Stimulated activated CD4-positive, alpha-beta T cell treated with anti-CD3 and anti-CD28 coated beads, Interleukin-12 subunit alpha, Interleukin-12 subunit beta, amount 100 ng/mL, for 24 hours (primary cell): ENCODE data around the gene SLIT1.

ENCODE experiments used
- DNase-seq, 2 experiments: peaks; one replicate each; pipeline ENCODE4 v3.0.0-alpha.2; 2020; ENCODE audit warnings: low read depth in 2 of 2

The SLIT1 gene

GRCh38 chr10:97000487-97001182 lies 185.1 kb downstream of the SLIT1 start:
- no peak for DNase-seq

DNA sequence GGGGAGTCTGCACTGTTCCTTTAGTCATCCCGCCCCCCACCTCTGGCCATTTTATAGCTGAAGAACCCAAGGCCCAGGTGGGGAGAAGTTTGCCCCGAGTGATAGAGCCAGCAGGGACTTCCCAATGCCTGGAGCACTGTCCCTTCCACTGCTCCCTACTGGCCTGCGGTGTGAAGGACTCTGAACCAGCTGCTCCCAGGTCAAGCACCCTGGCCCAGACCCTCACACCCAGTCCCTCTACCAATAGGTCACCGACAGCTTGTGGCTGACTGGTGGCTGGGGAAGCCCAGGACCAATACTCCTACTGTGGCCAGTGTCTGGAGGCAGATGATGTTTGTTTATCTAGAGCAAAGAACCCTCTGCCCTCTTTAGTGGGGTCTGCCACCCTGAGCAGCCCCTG lies 185.8 kb downstream of the SLIT1 start:
- DNase-seq, result no peak

DNA sequence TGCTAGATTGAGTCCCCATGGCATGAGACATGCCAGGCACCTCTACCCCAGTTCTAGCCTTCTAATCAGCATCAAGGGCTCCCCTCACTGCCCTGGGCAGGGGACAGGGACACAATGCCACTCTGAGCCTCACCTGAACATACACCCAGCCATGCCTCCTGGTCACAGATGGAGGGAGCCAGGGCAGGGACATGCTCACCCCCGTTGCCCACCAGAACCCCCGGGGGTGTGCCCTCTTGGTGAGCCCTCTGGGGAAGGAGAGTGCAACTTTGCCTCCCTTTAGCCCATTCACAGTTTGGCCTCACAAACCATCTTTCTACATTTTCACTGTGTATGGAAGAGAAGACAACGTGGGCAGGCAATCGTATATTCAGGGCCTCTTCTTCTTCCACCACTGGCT lies 186.4 kb downstream of the SLIT1 start:
- DNase-seq, result no peak

GRCh38 chr10:96998329-96998888 lies 187.3 kb downstream of the SLIT1 start:
- no peak for DNase-seq

GRCh38 chr10:96996275-96996965 lies 189.3 kb downstream of the SLIT1 start:
- no peak for DNase-seq

GRCh38 chr10:96995851-96996250 lies 189.9 kb downstream of the SLIT1 start:
- DNase-seq, result no peak

GRCh38 chr10:96992721-96993120 lies 193.0 kb downstream of the SLIT1 start:
- no peak for DNase-seq

- DNase-seq, result no peak
Measured at GRCh38 chr10:96991313-96991841, 194.4 kb downstream of the SLIT1 start.

DNA sequence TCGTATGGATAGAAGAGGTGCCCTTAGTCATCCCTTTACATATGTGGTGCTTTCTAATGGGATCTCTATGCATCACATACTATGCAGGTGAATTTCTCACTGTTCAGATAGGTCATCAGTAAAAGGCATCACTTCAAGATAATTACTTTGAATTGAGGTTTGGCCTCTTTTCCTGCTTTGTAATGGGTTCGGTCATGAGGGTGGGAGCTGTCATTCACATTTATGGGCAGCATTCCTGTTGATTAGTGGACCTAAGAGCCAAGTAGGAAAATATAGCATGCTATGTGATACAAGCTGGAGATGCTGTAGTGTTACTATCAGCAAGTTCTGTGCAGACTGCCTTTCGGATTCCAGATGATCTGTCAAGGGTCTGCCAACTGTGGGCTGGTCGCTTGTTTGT lies 197.3 kb downstream of the SLIT1 start:
- DNase-seq, result no peak

- no peak for DNase-seq
Measured at GRCh38 chr10:96987842-96988175, 197.9 kb downstream of the SLIT1 start.

DNA sequence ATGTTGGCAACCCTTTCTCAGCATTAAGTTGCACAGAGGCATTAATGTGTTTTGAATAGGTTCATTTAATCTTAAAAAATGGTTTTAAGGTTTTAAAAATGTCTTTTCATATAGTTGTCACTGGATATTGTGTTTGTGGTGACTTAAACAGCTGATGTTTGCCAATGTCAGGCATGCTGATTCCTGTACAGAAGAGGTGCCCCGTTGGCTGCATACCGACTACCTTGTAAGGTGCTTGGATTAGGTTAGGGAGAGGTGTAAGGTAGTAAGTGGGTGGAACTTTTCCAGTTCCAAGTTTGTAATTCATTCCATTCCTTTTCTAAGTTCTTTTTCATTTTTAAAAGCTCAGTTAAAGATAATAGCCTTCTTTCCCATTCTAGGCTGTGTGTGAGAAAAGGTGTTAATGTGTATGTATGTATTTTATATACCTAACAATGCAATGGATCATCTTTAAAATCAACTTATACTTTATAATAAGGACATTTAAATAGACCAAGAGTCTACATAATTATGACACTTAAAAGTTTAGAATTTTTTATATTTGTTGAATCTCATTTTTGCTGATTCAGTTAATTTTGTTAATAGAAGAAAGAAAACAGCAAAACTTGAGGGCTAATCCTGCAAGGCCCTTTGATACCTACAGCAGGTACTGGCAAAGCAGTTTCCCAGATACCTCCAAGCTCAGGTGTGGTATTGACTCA lies 198.5 kb downstream of the SLIT1 start:
- no peak for DNase-seq

- DNase-seq, result no peak
Measured at GRCh38 chr10:96986200-96986856, 199.4 kb downstream of the SLIT1 start.

GRCh38 chr10:96984541-96985131 lies 201.1 kb downstream of the SLIT1 start:
- no peak for DNase-seq

DNA sequence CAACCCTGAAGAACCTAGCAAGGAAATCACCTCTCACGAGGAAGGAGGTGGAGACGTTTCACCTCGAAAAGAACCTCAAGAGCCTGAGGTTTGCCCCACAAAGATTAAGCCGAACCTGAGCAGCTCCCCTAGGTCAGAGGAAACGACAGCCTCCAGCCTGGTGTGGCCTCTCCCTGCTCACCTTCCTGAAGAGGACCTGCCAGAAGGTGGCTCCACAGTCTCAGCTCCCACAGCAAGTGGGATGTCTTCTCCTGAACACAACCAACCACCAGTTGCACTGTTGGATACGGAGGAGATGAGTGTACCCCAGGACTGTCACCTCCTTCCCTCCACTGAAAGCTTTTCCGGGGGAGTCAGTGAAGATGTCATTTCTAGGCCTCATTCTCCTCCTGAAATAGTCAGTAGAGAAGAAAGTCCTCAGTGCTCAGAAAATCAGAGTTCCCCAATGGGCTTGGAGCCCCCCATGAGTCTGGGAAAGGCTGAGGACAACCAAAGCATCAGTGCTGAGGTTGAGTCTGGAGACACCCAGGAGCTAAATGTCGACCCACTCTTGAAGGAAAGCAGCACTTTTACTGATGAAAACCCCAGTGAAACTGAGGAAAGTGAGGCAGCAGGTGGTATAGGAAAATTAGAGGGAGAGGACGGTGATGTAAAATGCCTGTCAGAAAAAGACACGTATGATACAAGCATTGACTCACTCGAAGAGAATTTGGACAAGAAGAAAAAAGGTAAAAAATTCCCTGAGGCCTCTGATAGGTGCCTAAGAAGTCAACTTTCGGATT lies 203.4 kb downstream of the SLIT1 start:
- no peak for DNase-seq

GRCh38 chr10:96978621-96979154 lies 207.1 kb downstream of the SLIT1 start:
- no peak for DNase-seq

DNA sequence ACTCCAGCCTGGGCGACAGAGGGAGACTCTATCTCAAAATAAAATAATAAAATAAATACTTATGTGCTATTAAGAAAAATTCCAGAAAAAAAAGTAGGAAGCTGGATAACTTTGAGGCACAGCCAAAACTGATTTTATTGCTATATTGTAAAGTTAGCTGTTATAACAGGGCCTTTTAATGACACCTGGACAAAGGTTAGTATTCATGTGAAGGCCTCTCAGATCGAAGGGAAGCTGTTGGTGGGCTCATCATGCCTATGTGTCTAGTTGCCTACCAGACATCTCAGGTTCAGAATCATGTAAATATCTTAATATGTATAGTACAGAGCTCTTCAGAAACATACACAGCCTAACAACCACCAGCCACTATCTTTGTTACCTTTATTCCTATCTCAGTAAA lies 210.6 kb downstream of the SLIT1 start:
- no peak for DNase-seq

GRCh38 chr10:96973809-96974747 lies 211.7 kb downstream of the SLIT1 start:
- DNase-seq, result no peak

GRCh38 chr10:96972264-96972663 lies 213.5 kb downstream of the SLIT1 start:
- DNase-seq, result no peak

DNA sequence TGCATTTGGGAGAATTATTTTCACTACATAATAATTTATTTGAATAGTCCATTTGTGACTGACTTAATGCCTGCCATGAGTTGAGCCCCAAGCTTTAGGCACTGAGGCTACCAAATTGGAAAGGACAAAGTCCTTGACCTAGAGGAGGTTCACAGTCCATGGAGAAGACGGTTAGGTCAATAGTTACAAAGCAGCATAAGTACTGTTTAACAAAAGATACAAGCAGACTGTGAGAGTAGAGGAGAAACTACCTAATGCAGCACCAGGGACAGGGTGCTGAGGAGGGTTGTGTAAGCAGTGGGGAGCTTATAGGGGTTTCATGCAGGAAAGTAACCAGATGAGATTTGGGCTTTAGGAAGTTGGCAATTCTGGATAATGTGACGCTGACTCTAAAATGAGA lies 214.4 kb downstream of the SLIT1 start:
- DNase-seq, result no peak
